Inferior parietal cortex (tissue), 1 donor: Measurements from ENCODE around the gene SHOC2.
"Not testable (repeated sequence)": the region's sequence is repeated elsewhere in the genome, so short reads cannot be mapped to it uniquely, and the experiment has no call there.

ENCODE experiments used
- DNase-seq: peaks from one replicate; pipeline ENCODE4 v3.0.0-alpha.2; 2016; ENCODE audit errors: extremely low spot score

The SHOC2 gene

GRCh38 chr10:110901954-110902819 is 17.2 kb upstream of the SHOC2 start:
- no peak for DNase-seq

GRCh38 chr10:110903280-110904278 is 15.8 kb upstream of the SHOC2 start:
- DNase-seq, result no peak

GRCh38 chr10:110910138-110910537 is 9.3 kb upstream of the SHOC2 start:
- no peak for DNase-seq

DNA sequence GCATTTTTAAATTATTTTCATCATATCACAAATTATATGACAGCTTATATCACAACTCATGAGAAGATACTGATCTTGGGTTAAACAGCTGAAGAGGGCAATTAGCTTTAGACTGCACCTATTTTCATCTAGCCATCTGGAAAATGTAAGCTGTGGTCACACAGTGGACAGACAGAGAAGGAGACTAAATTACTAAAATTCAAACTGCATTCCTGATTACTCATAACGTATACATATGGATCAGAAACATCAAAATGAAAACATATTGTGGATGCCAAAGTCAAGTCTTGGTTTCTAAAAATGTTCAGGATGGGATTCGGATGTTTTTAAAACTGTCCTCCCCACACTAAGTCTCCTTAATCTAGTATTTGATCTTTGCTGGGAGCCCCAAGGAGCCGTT is 7.0 kb upstream of the SHOC2 start:
- no peak for DNase-seq

DNA sequence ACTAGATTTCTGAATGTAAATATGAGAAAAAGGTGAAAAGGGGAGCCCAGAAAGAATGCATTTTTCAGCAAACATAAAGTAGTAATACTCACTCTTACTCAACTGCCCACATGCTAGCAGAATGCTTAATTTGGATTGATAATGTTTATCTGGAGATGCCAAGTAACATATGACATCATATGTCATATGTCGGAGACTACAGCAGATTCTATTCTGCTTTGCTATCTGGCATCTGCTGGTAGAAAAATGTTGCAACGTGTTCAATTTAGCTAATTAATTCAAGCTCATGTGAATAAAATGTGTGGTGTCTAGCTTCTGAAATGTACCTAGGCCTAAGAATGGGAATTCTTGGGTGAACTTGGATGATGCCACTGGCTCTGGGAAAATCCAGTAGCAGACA is 5.0 kb upstream of the SHOC2 start:
- DNase-seq, result no peak

DNA sequence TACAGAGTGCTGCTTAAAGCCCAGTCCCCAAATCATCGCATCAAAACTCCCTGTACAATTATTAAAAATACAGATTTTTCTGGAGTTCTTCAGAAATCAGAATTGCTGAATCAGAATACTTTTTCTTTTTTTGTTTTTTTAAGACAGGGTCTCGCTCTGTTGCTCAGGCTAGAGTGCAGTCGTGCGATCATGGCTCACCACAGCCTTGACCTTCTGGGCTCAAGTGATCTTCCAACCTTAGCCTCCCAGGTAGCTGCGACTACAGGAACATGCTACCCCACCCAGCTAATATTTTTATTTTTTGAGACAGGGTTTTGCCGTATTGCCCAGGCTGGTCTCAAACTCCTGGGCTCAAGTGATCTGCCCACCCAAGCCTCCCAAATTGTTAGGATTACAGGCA is 4.4 kb upstream of the SHOC2 start:
- no peak for DNase-seq

DNA sequence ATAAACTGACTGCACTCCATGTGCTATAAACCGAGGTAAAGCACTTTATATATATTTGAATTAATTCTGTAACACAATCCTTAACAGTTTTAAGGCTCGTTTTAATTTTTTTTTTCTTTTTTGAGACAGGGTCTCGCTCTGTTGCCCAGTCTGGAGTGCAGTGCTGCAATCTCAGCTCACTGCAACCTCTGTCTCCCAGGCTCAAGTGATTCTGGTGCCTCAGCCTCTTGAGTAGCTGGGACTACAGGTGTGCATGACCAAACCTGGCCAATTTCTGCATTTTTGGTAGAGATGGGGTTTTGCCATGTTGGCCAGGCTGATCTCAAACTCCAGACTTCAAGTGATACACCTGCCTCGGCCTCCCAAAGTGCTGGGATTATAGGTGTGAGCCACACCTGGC is 3.8 kb upstream of the SHOC2 start:
- DNase-seq, result not testable (repeated sequence)

DNA sequence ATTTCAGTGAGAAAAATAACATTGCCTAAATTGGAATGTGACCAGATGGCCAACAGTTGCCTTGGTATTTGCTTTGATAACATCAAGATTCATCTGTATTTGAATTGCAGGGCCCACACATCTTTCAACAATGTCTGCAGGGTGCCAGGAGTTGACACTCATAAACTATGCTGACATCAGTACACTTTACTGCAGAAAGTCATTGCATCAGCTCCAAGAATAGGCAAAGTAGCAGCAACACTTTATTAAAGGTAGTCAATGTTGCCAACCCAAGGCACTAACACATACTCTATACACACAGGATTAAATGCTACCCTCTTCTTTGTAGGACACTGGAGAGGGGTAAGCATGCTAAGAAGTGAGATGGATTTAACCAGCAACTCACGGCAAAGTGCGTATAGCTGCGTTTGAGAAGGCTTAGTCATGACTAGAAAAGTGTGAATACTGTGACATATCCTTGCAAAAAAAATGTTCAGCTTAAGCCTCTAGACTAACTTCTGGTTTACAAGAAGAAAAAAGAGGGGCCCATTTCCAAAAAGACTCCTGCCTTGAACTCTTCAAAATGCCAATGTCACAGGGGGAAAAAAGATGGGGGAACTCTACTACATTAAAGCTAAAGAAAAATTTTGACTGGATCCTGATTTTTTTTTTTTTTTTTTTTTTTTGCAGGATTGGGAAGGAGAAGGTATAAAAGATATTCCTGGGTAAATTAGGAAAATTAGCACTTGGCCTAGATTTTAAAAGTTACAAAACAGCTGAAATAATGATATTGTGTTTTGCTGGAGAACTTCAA is 2.7 kb upstream of the SHOC2 start:
- DNase-seq, result no peak

GRCh38 chr10:110918269-110918642 is 1.1 kb upstream of the SHOC2 start:
- peak; percentile 75 for DNase-seq

DNA sequence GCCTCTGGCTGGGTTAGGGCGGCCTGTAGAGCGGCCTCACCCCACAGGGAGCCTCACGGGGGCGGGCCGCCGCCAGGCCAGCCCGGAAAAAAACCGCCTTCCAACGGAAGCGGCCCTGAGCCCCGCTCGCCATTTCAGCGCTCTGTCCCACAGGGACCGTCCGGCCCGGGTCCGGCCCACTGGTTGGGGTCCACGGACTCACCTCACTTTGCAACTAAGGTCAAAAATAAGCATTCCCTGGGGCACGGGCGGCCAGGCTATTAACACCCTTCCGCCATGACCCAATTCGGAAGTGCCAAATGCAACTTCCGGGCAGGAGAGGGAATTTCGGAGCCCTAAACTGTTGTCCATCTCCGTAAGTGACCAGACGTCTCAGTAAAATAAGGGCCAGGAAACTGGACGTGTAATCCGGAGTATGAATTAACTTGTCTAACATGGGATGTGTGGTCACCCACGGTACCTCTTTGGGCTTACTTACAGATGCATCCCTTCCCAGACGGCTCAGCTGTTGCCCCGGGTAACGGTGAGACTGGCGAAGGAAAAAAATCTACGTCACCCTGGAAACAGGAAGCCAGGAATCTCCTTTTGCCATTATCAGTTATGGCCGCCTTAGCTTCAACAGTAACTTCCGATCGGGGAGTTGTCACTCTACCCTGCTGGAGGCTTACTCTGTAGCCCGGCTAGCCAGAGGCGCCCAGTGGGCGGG is 608 bp upstream of the SHOC2 start, which contains the start of gene BBIP1:
Gene BBIP1, minus strand, starts transcription at position 538 of the 706 bp plus-strand sequence. CDS start 1,023 bp downstream, outside the sequence.
- peak; percentile 100 for DNase-seq

- peak; percentile 34 for DNase-seq
These were observed 822 bp downstream of the SHOC2 start for GRCh38 chr10:110919971-110920881.

DNA sequence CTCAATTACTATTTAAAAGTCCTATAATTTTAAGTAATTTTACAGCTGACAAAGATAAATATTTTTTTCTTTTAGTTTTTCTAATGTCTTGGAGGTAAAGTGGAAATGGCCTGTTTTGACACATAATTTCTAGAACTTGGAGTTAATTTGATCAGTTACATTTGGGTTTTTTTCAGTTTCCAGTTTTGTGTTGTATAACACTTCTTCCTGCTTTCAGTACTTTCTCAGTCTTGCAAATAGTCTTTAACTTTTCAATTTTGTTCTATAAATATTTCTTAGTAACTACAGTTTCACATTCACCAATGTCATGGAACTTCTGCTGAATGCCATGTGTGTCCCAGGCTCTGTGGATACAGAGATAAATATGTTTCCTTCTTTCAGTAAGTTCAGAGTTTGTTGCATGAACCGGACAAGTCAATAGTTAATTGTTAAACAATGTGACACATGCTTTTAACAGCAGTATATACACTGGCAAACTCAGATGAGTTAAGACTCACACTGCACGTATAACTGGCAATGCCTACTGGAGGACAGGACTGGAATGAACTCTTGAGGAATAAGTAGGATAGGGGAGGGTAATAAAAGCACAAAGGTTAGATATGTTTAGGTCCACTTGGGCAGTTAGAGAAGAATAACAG is 4.6 kb downstream of the SHOC2 start:
- no peak for DNase-seq

GRCh38 chr10:110927461-110927860 is 8.1 kb downstream of the SHOC2 start:
- no peak for DNase-seq

GRCh38 chr10:110931769-110932381 is 12.5 kb downstream of the SHOC2 start:
- DNase-seq, result no peak

DNA sequence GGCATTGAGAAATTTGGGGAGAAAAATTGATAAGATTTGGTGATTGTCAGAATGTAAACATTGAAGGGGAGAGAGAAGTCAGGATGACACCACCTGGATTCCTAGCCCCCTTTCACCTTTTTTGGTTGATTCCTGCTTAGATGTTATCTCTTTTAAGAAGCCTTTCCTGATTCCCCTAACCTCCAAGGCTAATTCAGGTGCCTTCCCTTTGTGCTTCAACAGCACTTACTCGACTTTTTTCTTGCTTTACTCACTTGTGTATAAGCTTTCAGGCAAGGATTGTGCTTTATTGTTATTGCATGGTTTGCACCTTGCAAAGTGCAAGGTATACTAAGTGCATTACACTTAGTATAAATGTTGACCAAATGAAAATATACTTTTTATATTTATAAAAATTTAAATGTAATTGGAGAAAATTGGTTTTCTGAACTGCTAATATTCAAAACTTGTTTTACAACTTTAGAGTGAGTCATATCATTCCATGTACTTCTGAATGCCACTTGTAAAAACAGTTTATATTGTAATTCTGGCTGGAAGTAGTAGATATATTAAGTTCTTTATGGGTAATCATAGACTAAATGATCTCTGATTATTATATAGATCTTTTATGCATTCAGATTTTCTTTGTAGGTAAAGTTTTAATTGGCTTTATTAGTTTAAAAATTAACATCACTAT is 13.2 kb downstream of the SHOC2 start:
- DNase-seq, result no peak

DNA sequence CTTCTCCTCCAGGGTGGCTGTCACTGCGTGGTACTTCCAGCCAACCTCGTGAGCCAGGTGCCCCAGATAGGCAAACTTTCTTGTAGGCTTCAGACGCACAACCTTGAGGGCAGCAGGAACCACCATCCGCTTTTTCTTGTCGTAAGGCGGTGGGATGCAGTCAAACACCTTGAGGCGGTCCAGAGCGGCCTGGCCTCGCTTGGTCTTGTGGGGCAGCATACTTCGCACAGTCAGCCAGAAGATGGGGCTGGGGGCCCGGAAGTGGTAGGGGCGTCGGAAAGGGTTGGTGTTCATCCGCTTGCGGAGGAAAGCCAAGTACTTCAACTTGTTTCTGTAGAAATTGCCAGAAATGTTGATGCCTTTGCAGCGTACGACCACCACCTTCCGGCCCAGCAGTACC is 17.4 kb downstream of the SHOC2 start:
- no peak for DNase-seq

DNA sequence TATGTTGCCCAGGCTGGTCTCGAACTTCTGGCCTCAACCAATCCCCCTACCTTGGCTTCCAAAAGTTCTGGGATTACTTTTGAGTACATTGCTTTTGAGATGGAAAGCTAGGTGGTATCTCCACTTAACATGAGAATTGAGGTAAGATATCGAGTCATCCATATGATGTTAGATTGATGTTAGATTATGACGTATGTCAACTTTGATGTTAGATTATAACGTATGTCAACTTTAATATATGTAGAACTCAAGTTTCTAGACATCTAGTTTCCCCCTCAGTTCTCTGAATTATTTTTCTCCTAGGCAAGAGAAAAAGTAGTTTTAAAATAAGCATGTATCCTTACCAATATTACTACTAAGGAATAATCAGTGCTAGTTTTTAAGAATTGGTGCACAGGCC is 20.0 kb downstream of the SHOC2 start:
- no peak for DNase-seq

DNA sequence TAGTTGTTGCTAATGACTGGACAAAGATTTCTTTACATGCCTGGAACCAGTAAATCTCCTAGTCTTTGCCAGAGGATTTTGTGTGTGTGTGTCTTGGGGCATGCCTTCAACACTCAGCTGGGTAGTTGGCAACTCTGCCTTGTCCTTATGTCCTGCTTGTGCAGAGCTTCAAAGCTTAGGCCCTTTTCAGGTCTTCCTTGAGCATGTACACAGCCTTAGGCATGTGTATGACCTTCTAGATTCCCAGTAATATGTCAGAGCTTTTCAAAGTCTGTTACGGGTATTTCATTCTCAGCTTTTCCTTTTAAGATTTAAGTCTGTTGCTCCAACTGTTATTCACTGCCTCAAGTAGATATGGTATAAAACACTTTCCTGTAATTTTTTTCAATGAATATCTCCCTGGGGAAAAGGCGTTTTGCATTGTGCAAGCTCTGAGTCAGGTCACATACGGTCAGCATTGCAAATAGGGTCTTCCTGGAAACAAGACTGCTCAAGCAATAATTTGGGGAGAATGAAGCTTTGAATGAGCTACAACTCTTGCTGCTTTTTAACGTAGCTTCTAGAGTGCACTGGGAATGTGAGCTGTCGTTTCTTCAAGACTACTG is 25.5 kb downstream of the SHOC2 start:
- no peak for DNase-seq
